Ovary (tissue), 9 donors: ENCODE measurements around the gene NRGN. TPM values are rescaled to one million over a fixed set of nuclear protein-coding genes. Genes with fewer than 3 reads are reported as not detected.

Experiments
- DNase-seq, 5 donors: peaks; one replicate each; pipeline ENCODE4 v3.0.0-alpha.2; 2019 to 2020
- H3K27ac ChIP-seq, 2 donors: fragments of 200-600 bp; one replicate each; pipeline versions ENCODE4 v1.5.1 to v1.8.0; 2019 to 2022
- H3K27me3 ChIP-seq: fragments of 200-600 bp; one replicate; pipeline ENCODE4 v1.8.0; 2022
- H3K36me3 ChIP-seq: fragments of 200-600 bp; sonication (generic); one replicate; pipeline ENCODE4 v1.5.1; 2019
- H3K4me1 ChIP-seq: one replicate; pipeline ENCODE4 v1.8.1; 2013; ENCODE audit warnings: mild to moderate bottlenecking, moderate library complexity; ENCODE audit not compliant: insufficient read depth
- H3K4me3 ChIP-seq: fragments of 200-600 bp; sonication (generic); one replicate; pipeline ENCODE4 v1.5.1; 2017
- H3K9me3 ChIP-seq, 2 donors: fragments of 200-600 bp in 1 of 2; sonication (generic) in 1 of 2; one replicate each; pipeline versions ENCODE4 v1.5.1 to v1.8.1; 2013 to 2019; ENCODE audit warnings: mild to moderate bottlenecking in 1 of 2, moderate library complexity in 1 of 2
- CTCF ChIP-seq, 3 donors: fragments of 450-650 bp in 2 of 3; fragments of 200-600 bp in 1 of 3; IDR thresholded peaks; one replicate each; pipeline versions ENCODE4 v1.5.1 to v1.8.0; 2016 to 2022; ENCODE audit warnings: antibody characterized with exemption in 3 of 3, mild to moderate bottlenecking in 1 of 3
- EP300 ChIP-seq: sonication (generic); formaldehyde crosslinking; IDR thresholded peaks from one replicate; pipeline ENCODE4 v1.6.1; 2017; ENCODE audit warnings: antibody characterized with exemption
- POLR2A ChIP-seq: fragments of 450-650 bp; IDR thresholded peaks from one replicate; pipeline ENCODE4 v1.6.1; 2017; ENCODE audit warnings: antibody characterized with exemption, mild to moderate bottlenecking, moderate library complexity
- WGBS, 3 donors: extraction: QIAGEN DNeasy Blood & Tissue Kit in 1 of 3; methylation state at CpG; one replicate each; pipeline versions ENCODE4 v1.1.5 to v1.1.7; 2013 to 2017; 5-methylcytosine and 5-hydroxymethylcytosine counted together
- intact Hi-C, 4 donors: fragments of 100-400 bp; cut with DNase I; formaldehyde crosslinking; loops; one replicate each; pipeline versions ENCODE4 v1.11.0 to v1.15.1; 2022 to 2023
- polyA plus RNA-seq, 2 donors: library from polyadenylated mRNA; stranded (reverse); fragments of 200-250 nt in 1 of 2; fragments of 350-450 nt in 1 of 2; fragmentation: Illumina TruSeq in 1 of 2; extraction: RNeasy Lipid Tissue Mini Kit (QIAGEN cat#74804) in 1 of 2; gene quantifications; one replicate each; pipeline ENCODE4 v1.2.3, GENCODE V29; 2013 to 2014
- total RNA-seq, 7 donors: library from RNA; depleted of rRNA in 2 of 7; stranded (reverse); fragments of >200 nt in 2 of 7; fragmentation: NEBNext Ultra II Directional in 3 of 7; extraction: Animal tissue kit (Norgen Biotek cat#: 25700) in 3 of 7; gene quantifications; one replicate each; pipeline versions ENCODE4 v1.1.0 to v1.2.4, GENCODE V29; 2016 to 2023
- donor health status: DM: no; HTN: no; CAD: no; lungs with moderate emphysema.
- donor health status: DM: no; HTN: no; CAD: no.
- donor health status: Bipolar disorder and iron deficiency.
- donor health status: DM: yes; HTN: yes; CAD: no.
- donor health status: DM: no; HTN: no; CAD: no.
- donor health status: DM: yes; HTN: yes; CAD: no.

NRGN gene
- total and polyA plus RNA-seq, 9 donors = 1.1 to 7.0 (median 4.2) TPM; not detected in 1

DNA sequence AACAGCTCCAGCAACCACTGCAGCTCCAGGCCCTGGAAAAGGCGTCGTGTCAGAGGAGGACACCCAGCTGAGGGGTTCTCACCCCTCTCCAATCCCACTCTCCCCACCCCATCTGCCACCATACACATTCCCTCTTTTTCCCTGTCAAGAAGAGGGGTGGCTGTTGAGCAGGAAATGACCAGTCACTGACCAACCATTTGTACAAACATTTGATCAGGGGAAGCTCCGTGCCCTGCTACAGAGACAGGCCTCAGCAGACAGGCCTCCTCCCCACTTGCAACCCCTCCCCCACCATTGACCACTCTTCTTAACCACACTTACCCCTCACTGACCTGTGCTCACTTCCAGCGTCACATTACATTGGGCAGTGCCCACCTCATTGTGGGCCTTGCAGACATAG lies 14.6 kb downstream of the NRGN start:
- Histone ChIP-seq H3K4me1 (peaks cover 5% of the 10 kb centered on the region), H3K36me3 (no peaks in the 10 kb centered on the region), H3K4me3 (no peak overlapping the region), H3K9me3 (no peaks in the 10 kb centered on the region), H3K27ac (no peak overlapping the region), H3K27me3 (peaks cover 2% of the 10 kb centered on the region)
- 69 to 74% (median 73%) methylated on average over 4 of the region's 4 CpGs for WGBS, 3 donors
- intact Hi-C loops = no loop called here
- TF ChIP-seq EP300 (no peak), POLR2A (no peak), CTCF (IDR thresholded peaks at IDR 0.05) (no peak)
- no peak for DNase-seq

DNA sequence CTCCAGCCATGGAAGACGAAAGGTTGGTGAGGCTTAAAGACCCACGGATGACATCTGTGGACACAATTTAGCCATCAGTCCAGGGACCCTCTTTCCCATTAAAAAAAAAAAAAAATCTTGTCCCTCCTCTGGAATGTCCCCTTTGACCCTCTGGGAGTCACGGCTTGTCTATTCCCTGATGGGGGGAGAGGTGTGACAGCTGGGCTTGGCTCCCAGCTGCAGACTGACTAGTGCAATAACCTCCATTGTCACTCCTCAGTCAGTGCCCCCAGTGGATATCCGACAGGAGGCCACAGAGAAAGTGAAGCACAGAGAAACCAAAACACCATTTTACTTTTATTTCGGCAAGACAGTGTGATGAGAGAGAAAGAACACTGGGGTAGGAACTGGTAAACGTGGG lies 15.0 kb downstream of the NRGN start:
- no peak overlapping the region for H3K27ac ChIP-seq
- intact Hi-C loops = no loop called here
- no peak for DNase-seq
- no peak for TF ChIP-seq CTCF (IDR thresholded peaks at IDR 0.05)
- TF ChIP-seq POLR2A = no peak
- TF ChIP-seq EP300 = no peak
- H3K4me1 ChIP-seq = peaks cover 7% of the 10 kb centered on the region
- no peaks in the 10 kb centered on the region for H3K9me3 ChIP-seq
- no peaks in the 10 kb centered on the region for H3K36me3 ChIP-seq
- no peak overlapping the region for H3K4me3 ChIP-seq
- peaks cover 4% of the 10 kb centered on the region for H3K27me3 ChIP-seq
- WGBS, 3 donors = 58 to 69% (median 61%) methylated on average over 6 of the region's 6 CpGs

- Histone ChIP-seq H3K27ac (no peak overlapping the region), H3K9me3 (no peaks in the 10 kb centered on the region), H3K36me3 (no peaks in the 10 kb centered on the region), H3K4me1 (peaks cover 7% of the 10 kb centered on the region), H3K4me3 (no peak overlapping the region), H3K27me3 (peaks cover 7% of the 10 kb centered on the region)
- no peak for DNase-seq
- intact Hi-C loops = no loop called here
- 12 to 24% (median 19%) methylated on average over 9 of the region's 9 CpGs for WGBS, 3 donors
- no peak for TF ChIP-seq CTCF (IDR thresholded peaks at IDR 0.05)
- TF ChIP-seq POLR2A = no peak
- TF ChIP-seq EP300 = no peak
These were observed 16.5 kb downstream of the NRGN start for GRCh38 chr11:124756033-124756752.

GRCh38 chr11:124756753-124757227 lies 17.0 kb downstream of the NRGN start:
- Histone ChIP-seq H3K4me3 (no peak overlapping the region), H3K27me3 (peaks cover 7% of the 10 kb centered on the region), H3K27ac (no peak overlapping the region), H3K36me3 (no peaks in the 10 kb centered on the region), H3K4me1 (peaks cover 6% of the 10 kb centered on the region), H3K9me3 (no peaks in the 10 kb centered on the region)
- intact Hi-C loops = no loop called here
- TF ChIP-seq EP300 (no peak), POLR2A (no peak), CTCF (IDR thresholded peaks at IDR 0.05) (no peak)
- DNase-seq = no peak
- 15 to 17% (median 17%) methylated on average over 6 of the region's 6 CpGs for WGBS, 3 donors
